Ovary (tissue), 3 donors: ENCODE data around the gene SLX4IP.

Source experiments
- CTCF ChIP-seq, 3 donors: fragments of 450-650 bp in 2 of 3; fragments of 200-600 bp in 1 of 3; IDR thresholded peaks; one replicate each; pipeline versions ENCODE4 v1.5.1 to v1.8.0; 2016 to 2022; ENCODE audit warnings: antibody characterized with exemption in 3 of 3, mild to moderate bottlenecking in 1 of 3
- EP300 ChIP-seq: sonication (generic); formaldehyde crosslinking; IDR thresholded peaks from one replicate; pipeline ENCODE4 v1.6.1; 2017; ENCODE audit warnings: antibody characterized with exemption
- POLR2A ChIP-seq: fragments of 450-650 bp; IDR thresholded peaks from one replicate; pipeline ENCODE4 v1.6.1; 2017; ENCODE audit warnings: antibody characterized with exemption, mild to moderate bottlenecking, moderate library complexity
- donor health status: DM: no; HTN: no; CAD: no.

GRCh38 chr20:10665791-10666190, 230.7 kb downstream of the SLX4IP start:
- TF ChIP-seq CTCF (IDR thresholded peaks at IDR 0.05) (no peak), POLR2A (no peak), EP300 (no peak)
